ENCODE results near the gene TEK. TPM values are rescaled to one million over a fixed set of nuclear protein-coding genes. Genes with fewer than 3 reads are reported as not detected.

Gene TEK
- total RNA-seq, 1 experiment from 2014 or later, result not detected

- BruUV-seq (replicated peaks), result no TSS peak
- no peak overlapping the region for H3K27ac Mint-ChIP-seq (ENCODE audit: unreplicated experiment)
- H3K36me3 Mint-ChIP-seq (ENCODE audit: insufficient read depth, unreplicated experiment), result no peaks in the 10 kb centered on the region
- no peaks in the 10 kb centered on the region for H3K27me3 Mint-ChIP-seq (ENCODE audit: unreplicated experiment)
- no peak for DNase-seq
- peaks cover 8% of the 10 kb centered on the region for H3K4me1 Mint-ChIP-seq (ENCODE audit: low read depth, unreplicated experiment)
- no peak for TF ChIP-seq CTCF (IDR thresholded peaks at IDR 0.05; ENCODE audit: unreplicated experiment)
- intact Hi-C loops (cut with micrococcal nuclease; ENCODE audit: unreplicated experiment), result no loop called here
- CTCF ChIA-PET, result no interaction called here
- H3K9me3 Mint-ChIP-seq (ENCODE audit: low read depth, unreplicated experiment), result no peaks in the 10 kb centered on the region
- no peak overlapping the region for H3K4me3 Mint-ChIP-seq (ENCODE audit: low read depth, unreplicated experiment)
These were observed 3.2 kb downstream of the TEK start for GRCh38 chr9:27112235-27112634.

- Mint-ChIP-seq H3K36me3 (ENCODE audit: insufficient read depth, unreplicated experiment) (no peaks in the 10 kb centered on the region), H3K4me3 (ENCODE audit: low read depth, unreplicated experiment) (no peak overlapping the region), H3K4me1 (ENCODE audit: low read depth, unreplicated experiment) (no peaks in the 10 kb centered on the region), H3K27ac (ENCODE audit: unreplicated experiment) (peak overlapping the region; percentile 17), H3K27me3 (ENCODE audit: unreplicated experiment) (no peaks in the 10 kb centered on the region), H3K9me3 (ENCODE audit: low read depth, unreplicated experiment) (peaks cover 2% of the 10 kb centered on the region)
- intact Hi-C loops (cut with micrococcal nuclease; ENCODE audit: unreplicated experiment), result no loop called here
- BruUV-seq (replicated peaks), result no TSS peak
- CTCF ChIA-PET, result interaction anchor here (0.6 kb wide), 1 partner anchor 172 kb away, joined by 3 read pairs; no protein-coding TSS in a partner anchor
- peak; percentile 59 for DNase-seq
- TF ChIP-seq CTCF (IDR thresholded peaks at IDR 0.05; ENCODE audit: unreplicated experiment), result no peak
These were observed 8.6 kb downstream of the TEK start for GRCh38 chr9:27117489-27118135.

- DNase-seq, result no peak
- Mint-ChIP-seq H3K9me3 (ENCODE audit: low read depth, unreplicated experiment) (peaks cover 2% of the 10 kb centered on the region), H3K27me3 (ENCODE audit: unreplicated experiment) (no peaks in the 10 kb centered on the region), H3K36me3 (ENCODE audit: insufficient read depth, unreplicated experiment) (no peaks in the 10 kb centered on the region), H3K4me1 (ENCODE audit: low read depth, unreplicated experiment) (no peaks in the 10 kb centered on the region), H3K4me3 (ENCODE audit: low read depth, unreplicated experiment) (no peak overlapping the region), H3K27ac (ENCODE audit: unreplicated experiment) (no peak overlapping the region)
- CTCF ChIA-PET, result interaction anchor here (0.6 kb wide), 1 partner anchor 197 kb away, joined by 6 read pairs; no protein-coding TSS in a partner anchor
- intact Hi-C loops (cut with micrococcal nuclease; ENCODE audit: unreplicated experiment), result no loop called here
- TF ChIP-seq CTCF (IDR thresholded peaks at IDR 0.05; ENCODE audit: unreplicated experiment), result no peak
- no TSS peak for BruUV-seq (replicated peaks)
These were observed 9.9 kb downstream of the TEK start for GRCh38 chr9:27118916-27119315.

GRCh38 chr9:27124151-27124550 lies 15.1 kb downstream of the TEK start:
- Mint-ChIP-seq H3K27me3 (ENCODE audit: unreplicated experiment) (no peaks in the 10 kb centered on the region), H3K36me3 (ENCODE audit: insufficient read depth, unreplicated experiment) (no peaks in the 10 kb centered on the region), H3K4me3 (ENCODE audit: low read depth, unreplicated experiment) (no peak overlapping the region), H3K9me3 (ENCODE audit: low read depth, unreplicated experiment) (peaks cover 2% of the 10 kb centered on the region), H3K4me1 (ENCODE audit: low read depth, unreplicated experiment) (no peaks in the 10 kb centered on the region), H3K27ac (ENCODE audit: unreplicated experiment) (no peak overlapping the region)
- no TSS peak for BruUV-seq (replicated peaks)
- no peak for DNase-seq
- no peak for TF ChIP-seq CTCF (IDR thresholded peaks at IDR 0.05; ENCODE audit: unreplicated experiment)
- CTCF ChIA-PET, result no interaction called here
- intact Hi-C loops (cut with micrococcal nuclease; ENCODE audit: unreplicated experiment), result no loop called here

Data from Calu3 (cell line).